ENCODE results near the gene LCP2. TPM values are rescaled to one million over a fixed set of nuclear protein-coding genes. Genes with fewer than 3 reads are reported as not detected.

The LCP2 gene
- total RNA-seq, 2 donors from 2014 or later = 282 to 360 TPM

DNA sequence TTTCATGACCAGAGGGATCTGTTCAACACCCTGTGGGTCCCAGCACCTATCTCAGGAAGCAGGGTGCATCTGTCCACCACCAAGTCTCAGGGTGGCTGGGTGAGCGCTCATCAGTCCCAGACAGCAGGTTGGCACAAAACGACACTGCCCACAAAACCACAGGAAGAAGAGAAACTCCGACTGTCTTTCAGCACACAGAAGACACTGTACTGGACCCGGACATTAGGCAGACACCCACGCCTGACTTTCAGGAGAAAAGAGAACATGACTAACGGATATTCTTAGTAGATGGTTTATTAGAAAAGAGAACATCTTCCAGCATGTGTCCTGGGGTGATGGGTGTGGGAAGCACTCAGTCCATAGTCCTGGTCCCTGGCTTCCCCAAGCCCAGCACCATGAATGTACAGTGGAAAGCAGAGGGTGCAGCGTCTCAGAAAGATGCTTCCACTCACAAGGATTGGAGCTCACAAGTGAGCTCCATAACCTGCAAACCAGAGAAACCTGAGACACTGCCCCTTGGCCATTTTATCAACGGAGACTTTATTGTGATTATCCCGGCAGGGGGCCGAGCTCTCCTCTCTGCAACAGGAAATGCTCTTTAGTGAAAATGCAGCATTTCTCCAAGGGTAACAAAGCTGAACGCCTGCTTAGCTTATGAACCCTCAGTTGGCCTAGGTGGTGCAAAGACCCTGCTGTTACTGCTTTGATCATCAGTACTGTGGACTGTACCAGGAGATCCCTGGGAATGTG is 35.8 kb upstream of the LCP2 start:
- peaks cover 45 to 46% of the 10 kb centered on the region in 2 donors for H3K4me1 Mint-ChIP-seq (ENCODE audit: low read depth in 2 of 2)
- H3K27me3 Mint-ChIP-seq = no peaks in the 10 kb centered on the region
- DNase-seq (ENCODE audit: low spot score) (peak; percentile 88), ATAC-seq (peak; percentile 68 to 69)
- no peak overlapping the region for H3K27ac Mint-ChIP-seq
- H3K9me3 Mint-ChIP-seq = no peaks in the 10 kb centered on the region
- no peak overlapping the region for H3K4me3 Mint-ChIP-seq
- no peaks in the 10 kb centered on the region for H3K36me3 Mint-ChIP-seq

DNA sequence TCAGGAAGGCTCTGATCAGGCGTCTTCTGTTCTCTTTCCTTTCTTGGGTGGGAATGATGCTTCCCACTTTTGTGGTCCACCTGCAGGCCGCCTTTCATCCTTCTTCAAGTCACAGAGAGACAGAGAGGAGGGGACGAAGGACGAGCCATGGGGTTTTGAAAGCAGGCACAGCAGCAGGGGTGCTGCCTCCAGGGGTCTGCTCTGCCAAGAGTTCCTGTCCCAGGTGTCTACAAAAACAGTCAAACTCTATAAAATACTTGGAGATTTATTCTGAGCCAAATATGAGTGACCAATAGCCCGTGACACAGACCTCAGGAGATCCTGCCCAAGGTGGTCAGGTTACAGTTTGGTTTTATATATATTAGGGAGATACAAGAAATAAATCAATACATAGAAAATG is 34.5 kb upstream of the LCP2 start:
- Mint-ChIP-seq H3K9me3 (no peaks in the 10 kb centered on the region), H3K4me1 (ENCODE audit: low read depth in 2 of 2) (peaks cover 43 to 45% of the 10 kb centered on the region in 2 donors)

GRCh38 chr5:170330568-170331054 is 33.0 kb upstream of the LCP2 start:
- DNase-seq (ENCODE audit: low spot score) (peak; percentile 64), ATAC-seq (no peak)
- Mint-ChIP-seq H3K27ac (no peak overlapping the region), H3K36me3 (no peaks in the 10 kb centered on the region), H3K9me3 (no peaks in the 10 kb centered on the region), H3K27me3 (no peaks in the 10 kb centered on the region), H3K4me3 (no peak overlapping the region), H3K4me1 (ENCODE audit: low read depth in 2 of 2) (peaks cover 34 to 37% of the 10 kb centered on the region in 2 donors)

More for the DNA sequence above, 34.5 kb upstream of the LCP2 start:
- Mint-ChIP-seq H3K27me3 (no peaks in the 10 kb centered on the region), H3K4me3 (no peak overlapping the region), H3K36me3 (no peaks in the 10 kb centered on the region), H3K27ac (no peak overlapping the region)
- no peak for DNase-seq (ENCODE audit: low spot score)
- no peak for ATAC-seq

GRCh38 chr5:170329524-170329923 is 31.9 kb upstream of the LCP2 start:
- no peak for ATAC-seq
- no peak for DNase-seq (ENCODE audit: low spot score)
- H3K4me1 Mint-ChIP-seq (ENCODE audit: low read depth in 2 of 2) = peaks cover 35 to 37% of the 10 kb centered on the region in 2 donors
- no peak overlapping the region for H3K4me3 Mint-ChIP-seq
- H3K27ac Mint-ChIP-seq = no peak overlapping the region
- H3K36me3 Mint-ChIP-seq = no peaks in the 10 kb centered on the region
- H3K9me3 Mint-ChIP-seq = no peaks in the 10 kb centered on the region
- H3K27me3 Mint-ChIP-seq = no peaks in the 10 kb centered on the region

DNA sequence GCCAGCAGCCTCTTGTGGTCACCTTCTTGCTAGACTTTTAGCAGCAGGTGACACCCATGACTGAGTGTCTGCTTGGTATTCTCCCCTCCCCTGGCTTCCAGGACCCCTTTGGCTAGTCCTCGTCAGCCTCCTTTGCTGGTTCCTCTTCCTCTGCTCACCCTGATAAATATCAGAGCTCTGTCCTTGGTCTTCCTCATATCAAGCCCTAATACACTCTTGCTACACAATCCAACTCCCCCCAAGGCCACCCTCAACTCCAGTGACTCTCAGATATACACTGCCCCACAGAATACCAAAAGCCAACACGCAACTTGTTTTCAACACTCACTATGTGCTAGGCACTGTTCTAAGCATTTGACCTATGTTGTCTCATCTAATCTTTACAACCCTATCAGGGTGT is 30.3 kb upstream of the LCP2 start:
- H3K27me3 Mint-ChIP-seq = no peaks in the 10 kb centered on the region
- no peak for ATAC-seq
- no peaks in the 10 kb centered on the region for H3K9me3 Mint-ChIP-seq
- DNase-seq (ENCODE audit: low spot score) = no peak
- H3K27ac Mint-ChIP-seq = no peak overlapping the region
- H3K4me1 Mint-ChIP-seq (ENCODE audit: low read depth in 2 of 2) = peaks cover 23% of the 10 kb centered on the region in 2 donors
- H3K4me3 Mint-ChIP-seq = no peak overlapping the region
- no peaks in the 10 kb centered on the region for H3K36me3 Mint-ChIP-seq

- no peak for DNase-seq (ENCODE audit: low spot score)
- no peak for ATAC-seq
- H3K9me3 Mint-ChIP-seq = no peaks in the 10 kb centered on the region
- no peak overlapping the region for H3K4me3 Mint-ChIP-seq
- no peaks in the 10 kb centered on the region for H3K27me3 Mint-ChIP-seq
- peaks cover 16 to 17% of the 10 kb centered on the region in 2 donors for H3K4me1 Mint-ChIP-seq (ENCODE audit: low read depth in 2 of 2)
- H3K27ac Mint-ChIP-seq = no peak overlapping the region
- no peaks in the 10 kb centered on the region for H3K36me3 Mint-ChIP-seq
Measured at GRCh38 chr5:170327168-170327567, 29.6 kb upstream of the LCP2 start.

GRCh38 chr5:170319301-170319700 is 21.7 kb upstream of the LCP2 start:
- Mint-ChIP-seq H3K27ac (no peak overlapping the region), H3K4me1 (ENCODE audit: low read depth in 2 of 2) (peaks cover 8 to 27% of the 10 kb centered on the region in 2 donors), H3K27me3 (peaks cover 0 to 3% of the 10 kb centered on the region in 2 donors), H3K4me3 (no peak overlapping the region), H3K9me3 (peaks cover 5% of the 10 kb centered on the region), H3K36me3 (no peaks in the 10 kb centered on the region)
- no peak for ATAC-seq
- no peak for DNase-seq (ENCODE audit: low spot score)

- Mint-ChIP-seq H3K4me1 (ENCODE audit: low read depth in 2 of 2) (peaks cover 22 to 38% of the 10 kb centered on the region in 2 donors), H3K9me3 (peaks cover 5% of the 10 kb centered on the region), H3K36me3 (no peaks in the 10 kb centered on the region), H3K27me3 (peaks cover 0 to 3% of the 10 kb centered on the region in 2 donors), H3K27ac (peak overlapping the region; percentile 47 to 68), H3K4me3 (no peak overlapping the region)
- DNase-seq (ENCODE audit: low spot score) (no peak), ATAC-seq (no peak)
Measured at GRCh38 chr5:170317499-170317898, 19.9 kb upstream of the LCP2 start.

- DNase-seq (ENCODE audit: low spot score) = no peak
- H3K36me3 Mint-ChIP-seq = no peaks in the 10 kb centered on the region
- peaks cover 0 to 3% of the 10 kb centered on the region in 2 donors for H3K27me3 Mint-ChIP-seq
- H3K4me3 Mint-ChIP-seq = no peak overlapping the region
- ATAC-seq = no peak
- peaks cover 27 to 44% of the 10 kb centered on the region in 2 donors for H3K4me1 Mint-ChIP-seq (ENCODE audit: low read depth in 2 of 2)
- peaks cover 5% of the 10 kb centered on the region for H3K9me3 Mint-ChIP-seq
- H3K27ac Mint-ChIP-seq = no peak overlapping the region
Measured at GRCh38 chr5:170316937-170317336, 19.4 kb upstream of the LCP2 start.

DNA sequence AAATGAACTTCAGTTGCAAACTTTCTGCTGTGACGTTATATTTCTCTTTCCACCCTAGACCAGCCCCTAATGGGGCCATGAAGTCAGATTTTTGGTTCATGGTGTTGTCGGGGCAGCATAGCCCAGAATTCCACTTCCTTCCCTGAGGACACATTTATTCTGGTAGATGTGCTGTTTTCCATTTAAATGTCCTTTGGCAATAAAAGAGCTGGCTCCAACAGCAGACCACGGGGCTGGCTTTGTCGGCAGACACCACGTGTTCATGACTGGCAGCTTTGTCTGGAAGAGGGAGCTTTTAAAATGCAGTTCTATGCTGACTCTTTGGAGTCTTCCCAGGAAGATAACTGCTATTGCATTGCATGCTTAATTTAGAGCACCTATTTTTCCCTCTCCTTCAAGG is 17.6 kb upstream of the LCP2 start:
- Mint-ChIP-seq H3K36me3 (no peaks in the 10 kb centered on the region), H3K27me3 (peaks cover 0 to 3% of the 10 kb centered on the region in 2 donors), H3K4me1 (ENCODE audit: low read depth in 2 of 2) (peaks cover 41 to 53% of the 10 kb centered on the region in 2 donors), H3K4me3 (no peak overlapping the region), H3K27ac (peak overlapping the region in 1 of 2 donors; percentile 39), H3K9me3 (no peaks in the 10 kb centered on the region)
- no peak for DNase-seq (ENCODE audit: low spot score)
- no peak for ATAC-seq

DNA sequence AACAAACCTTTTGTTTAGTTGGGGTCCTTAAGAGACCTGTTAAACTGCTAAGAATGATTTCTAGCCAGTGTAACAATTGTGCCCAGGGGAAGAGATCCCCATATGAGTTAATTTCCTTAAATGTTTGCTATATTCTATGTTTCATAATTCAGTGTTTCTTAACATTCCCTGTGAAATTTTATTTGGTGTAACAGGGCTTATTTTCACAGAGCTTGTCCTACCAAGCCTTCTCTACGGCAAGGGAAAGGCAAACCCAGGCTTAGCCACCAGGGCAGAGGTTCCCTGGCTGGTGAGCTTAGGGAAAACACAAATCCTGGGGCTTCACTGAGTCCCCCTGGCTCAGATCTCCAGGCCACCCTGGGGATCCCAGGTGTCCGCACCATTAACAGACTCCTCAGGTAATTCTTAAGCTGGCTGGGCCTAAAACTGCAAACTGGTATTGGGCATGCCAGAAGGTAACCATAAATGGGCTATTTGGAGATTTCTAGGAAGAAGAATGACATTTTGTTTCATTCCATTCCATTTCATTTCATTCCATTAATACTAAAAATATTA is 17.0 kb upstream of the LCP2 start:
- H3K27me3 Mint-ChIP-seq = peaks cover 0 to 3% of the 10 kb centered on the region in 2 donors
- no peak for ATAC-seq
- H3K4me1 Mint-ChIP-seq (ENCODE audit: low read depth in 2 of 2) = peaks cover 46 to 57% of the 10 kb centered on the region in 2 donors
- H3K4me3 Mint-ChIP-seq = no peak overlapping the region
- no peaks in the 10 kb centered on the region for H3K9me3 Mint-ChIP-seq
- H3K27ac Mint-ChIP-seq = peak overlapping the region in 1 of 2 donors; percentile 81
- no peak for DNase-seq (ENCODE audit: low spot score)
- H3K36me3 Mint-ChIP-seq = no peaks in the 10 kb centered on the region

DNA sequence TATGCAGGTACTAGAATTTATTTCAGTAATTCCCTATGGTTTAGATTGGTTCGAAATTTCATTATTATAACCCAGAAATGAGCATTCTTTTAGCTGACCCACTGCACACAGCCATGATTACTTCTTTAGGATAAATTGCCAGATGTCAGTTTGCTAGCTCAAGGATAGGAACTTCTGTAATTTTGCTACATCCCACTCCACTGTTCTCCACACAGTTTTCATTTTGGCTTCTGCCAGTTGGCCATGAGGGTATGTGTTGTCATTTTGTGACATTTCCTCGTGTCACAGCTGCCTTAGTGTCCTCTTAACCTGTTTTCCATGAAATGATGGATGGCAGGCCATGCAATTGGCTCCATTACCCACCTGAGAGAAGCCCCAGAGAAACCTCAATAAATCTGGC is 16.2 kb upstream of the LCP2 start:
- peak overlapping the region; percentile 84 for H3K4me3 Mint-ChIP-seq
- peaks cover 49 to 53% of the 10 kb centered on the region in 2 donors for H3K4me1 Mint-ChIP-seq (ENCODE audit: low read depth in 2 of 2)

DNA sequence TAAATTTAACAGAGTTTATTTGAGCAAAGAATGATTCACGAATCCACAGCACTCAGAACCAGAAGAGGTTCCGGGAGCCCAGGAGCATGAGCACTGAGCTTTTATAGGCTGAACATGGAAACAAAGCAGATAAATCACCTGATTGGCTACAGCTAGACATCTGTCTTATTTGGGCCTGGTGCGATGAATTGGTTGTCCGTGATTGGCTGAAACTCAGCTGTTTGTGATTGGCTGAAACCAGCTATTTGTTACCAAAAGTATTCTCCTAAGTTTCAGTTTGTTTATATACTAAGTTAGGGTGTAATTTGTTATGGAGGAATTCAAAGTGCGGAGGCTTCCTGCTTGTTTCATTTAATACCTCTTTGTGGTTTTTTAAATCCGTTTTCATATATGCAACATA is 15.8 kb upstream of the LCP2 start:
- H3K4me1 Mint-ChIP-seq (ENCODE audit: low read depth in 2 of 2) = peaks cover 52 to 56% of the 10 kb centered on the region in 2 donors
- peaks cover 0 to 3% of the 10 kb centered on the region in 2 donors for H3K27me3 Mint-ChIP-seq
- DNase-seq (ENCODE audit: low spot score) = no peak
- peak overlapping the region; percentile 81 to 96 for H3K27ac Mint-ChIP-seq
- peak in 1 of 2 donors; percentile 68 for ATAC-seq
- H3K9me3 Mint-ChIP-seq = no peaks in the 10 kb centered on the region
- H3K36me3 Mint-ChIP-seq = no peaks in the 10 kb centered on the region
- peak overlapping the region; percentile 84 for H3K4me3 Mint-ChIP-seq

More for the DNA sequence above, 16.2 kb upstream of the LCP2 start:
- H3K27ac Mint-ChIP-seq = peak overlapping the region; percentile 81 to 96
- H3K36me3 Mint-ChIP-seq = no peaks in the 10 kb centered on the region
- no peak for ATAC-seq
- H3K27me3 Mint-ChIP-seq = peaks cover 0 to 3% of the 10 kb centered on the region in 2 donors
- no peaks in the 10 kb centered on the region for H3K9me3 Mint-ChIP-seq
- DNase-seq (ENCODE audit: low spot score) = no peak

- ATAC-seq (peak; percentile 89 to 93), DNase-seq (ENCODE audit: low spot score) (peak; percentile 81)
- peak overlapping the region; percentile 84 for H3K4me3 Mint-ChIP-seq
- no peaks in the 10 kb centered on the region for H3K27me3 Mint-ChIP-seq
- no peaks in the 10 kb centered on the region for H3K9me3 Mint-ChIP-seq
- no peaks in the 10 kb centered on the region for H3K36me3 Mint-ChIP-seq
- peak overlapping the region; percentile 81 to 96 for H3K27ac Mint-ChIP-seq
- peaks cover 47 to 54% of the 10 kb centered on the region in 2 donors for H3K4me1 Mint-ChIP-seq (ENCODE audit: low read depth in 2 of 2)
Measured at GRCh38 chr5:170312666-170313065, 15.1 kb upstream of the LCP2 start.
